Occipital lobe (tissue), 2 donors: ENCODE measurements around the gene ITGB1. TPM values are rescaled to one million over a fixed set of nuclear protein-coding genes. Genes with fewer than 3 reads are reported as not detected.

Experiments
- DNase-seq: peaks from one replicate; lab custom pipeline; 2025; lab: John Stamatoyannopoulos, UW
- total RNA-seq: library from RNA; depleted of rRNA; stranded (reverse); fragments of >200 nt; gene quantifications from one replicate; pipeline ENCODE4 v1.2.3, GENCODE V29; 2014

Gene ITGB1
- total RNA-seq, 1 donor from 2014 or later = 102 TPM

DNA sequence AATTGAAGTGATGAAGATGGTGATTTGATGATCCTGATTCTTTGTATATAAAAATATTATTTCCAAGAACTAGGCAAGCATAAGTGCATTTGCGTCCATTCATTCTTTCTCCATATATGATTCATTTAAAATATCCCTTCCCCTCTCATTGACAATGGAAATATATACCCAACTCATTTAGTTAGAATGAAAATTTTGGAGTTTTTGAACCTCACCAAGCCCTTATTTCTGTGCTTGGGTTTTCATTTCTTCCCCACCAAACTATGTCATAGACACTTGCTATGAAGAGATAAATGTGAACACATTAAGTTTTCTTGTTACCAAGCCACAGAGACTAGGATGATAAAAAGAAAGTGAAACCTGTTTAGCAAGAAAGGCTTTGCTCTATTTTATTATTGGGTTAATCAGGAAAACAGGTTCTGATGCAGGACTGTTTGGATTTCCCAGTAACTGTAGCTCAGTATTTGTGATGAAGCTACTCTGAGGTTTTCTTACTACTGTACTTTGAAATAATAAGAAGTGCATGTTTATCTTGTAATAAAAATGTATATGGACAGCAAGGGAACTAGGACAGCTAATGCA, 68.3 kb downstream of the ITGB1 start:
- DNase-seq = no peak

DNA sequence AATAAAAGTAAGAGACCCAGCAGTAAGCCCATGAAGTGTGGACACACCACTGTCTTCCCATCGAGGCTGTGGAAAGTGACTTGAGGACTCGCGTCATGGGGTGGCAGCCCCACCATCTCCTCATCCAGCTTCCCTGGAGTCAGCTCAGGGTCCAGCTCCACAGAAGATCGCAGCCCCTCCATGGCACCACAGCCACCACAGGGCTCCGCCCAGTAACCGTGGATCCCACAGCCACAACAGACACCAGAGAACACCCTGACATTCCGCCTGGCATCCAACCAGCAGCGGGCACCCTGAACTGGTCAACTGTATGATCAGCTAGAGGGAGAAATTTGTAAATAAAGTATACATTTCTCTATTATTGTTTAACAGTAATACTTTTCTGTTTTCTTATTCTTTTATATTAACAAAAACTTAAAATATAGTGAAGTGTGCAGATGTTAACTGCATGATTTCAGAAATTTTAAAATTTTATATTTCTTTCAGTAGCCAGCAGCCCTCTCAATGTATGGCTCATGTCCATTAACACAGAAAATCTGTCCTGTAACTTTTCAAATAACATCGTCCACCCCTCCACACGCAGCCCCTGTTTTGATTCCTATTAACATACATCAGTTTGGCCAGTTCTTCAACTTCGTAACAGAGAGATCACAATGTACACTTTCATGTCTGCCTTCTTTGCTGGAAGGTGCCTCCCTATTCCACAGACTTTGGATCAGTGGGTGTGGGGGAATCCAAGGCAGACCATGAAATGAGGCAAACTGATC, 69.7 kb downstream of the ITGB1 start:
- DNase-seq = no peak

DNA sequence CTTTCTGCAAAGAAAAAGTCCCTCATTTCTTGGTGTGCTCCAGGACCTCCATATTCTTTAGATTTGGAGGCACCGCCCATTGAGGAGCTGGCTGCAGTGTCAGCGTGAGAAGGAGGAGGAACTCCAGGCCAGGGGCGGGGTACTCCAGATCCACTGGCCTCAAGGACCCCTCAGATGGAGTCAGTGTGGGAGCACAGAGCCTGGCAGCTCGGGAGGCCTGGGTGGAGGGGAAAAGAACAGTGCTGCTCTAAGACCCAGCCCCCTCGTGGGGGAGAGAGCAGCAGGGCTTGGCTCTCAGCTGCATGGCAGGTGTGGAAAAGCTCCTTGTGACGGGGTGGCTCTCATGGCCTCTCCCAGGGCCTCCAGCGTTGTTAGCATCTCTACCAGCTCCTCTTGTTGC, 70.5 kb downstream of the ITGB1 start:
- DNase-seq = no peak

DNA sequence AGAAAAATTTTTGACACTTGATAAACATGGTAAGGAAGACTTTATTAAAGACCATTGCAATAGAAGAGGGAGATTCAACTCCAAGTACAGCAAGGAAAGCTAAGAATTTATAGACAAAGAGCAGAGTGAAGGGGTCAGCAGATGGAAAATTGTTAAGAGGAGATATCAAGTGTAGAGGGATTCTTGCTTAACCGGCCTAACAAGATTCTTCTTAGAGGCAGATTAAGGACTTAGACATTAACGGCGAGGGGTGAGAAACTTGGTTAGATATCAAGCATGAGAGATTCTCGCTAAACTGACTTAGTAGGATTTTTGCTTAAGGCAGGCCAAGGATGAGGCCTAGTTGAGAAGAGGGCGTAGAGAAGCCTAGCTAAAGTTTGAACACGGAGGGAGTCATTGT, 76.0 kb downstream of the ITGB1 start:
- DNase-seq = no peak

DNA sequence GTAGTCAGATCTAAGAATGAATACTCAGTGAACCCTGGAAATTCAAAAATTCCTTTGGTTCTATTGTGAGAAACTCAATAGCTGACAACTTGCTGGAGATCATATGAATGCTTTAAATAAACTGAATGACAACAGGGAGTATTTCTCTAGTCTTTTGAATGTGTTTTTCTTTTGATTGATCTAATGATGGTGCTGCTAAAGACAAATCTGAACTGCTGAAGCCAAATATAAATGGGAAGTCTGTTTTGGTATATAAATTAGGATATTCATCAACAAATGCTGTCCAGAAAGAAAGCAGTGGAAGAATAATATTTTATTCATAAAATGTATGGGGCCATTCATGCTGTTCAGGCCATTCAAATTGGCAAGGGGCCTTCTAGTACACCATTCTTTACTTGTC, 79.4 kb downstream of the ITGB1 start:
- DNase-seq = no peak

DNA sequence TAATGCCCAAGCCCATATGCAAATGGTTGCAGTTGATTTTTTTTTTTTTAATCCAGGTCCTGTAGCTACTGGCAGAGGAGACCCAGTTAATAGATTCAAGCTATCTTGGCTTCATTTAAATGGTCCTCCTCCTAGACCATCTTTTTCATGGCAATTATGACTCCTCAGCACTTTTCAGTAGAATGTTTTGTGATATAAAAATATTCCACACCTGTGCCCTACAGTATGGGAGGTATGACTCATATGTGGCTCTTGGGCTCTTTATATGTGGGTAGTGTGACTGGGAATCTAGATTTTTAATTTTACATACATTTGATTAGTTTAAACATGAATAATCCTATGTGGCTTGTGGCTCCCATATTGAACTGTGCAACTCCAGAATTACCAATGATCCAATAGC, 80.1 kb downstream of the ITGB1 start:
- no peak for DNase-seq

DNA sequence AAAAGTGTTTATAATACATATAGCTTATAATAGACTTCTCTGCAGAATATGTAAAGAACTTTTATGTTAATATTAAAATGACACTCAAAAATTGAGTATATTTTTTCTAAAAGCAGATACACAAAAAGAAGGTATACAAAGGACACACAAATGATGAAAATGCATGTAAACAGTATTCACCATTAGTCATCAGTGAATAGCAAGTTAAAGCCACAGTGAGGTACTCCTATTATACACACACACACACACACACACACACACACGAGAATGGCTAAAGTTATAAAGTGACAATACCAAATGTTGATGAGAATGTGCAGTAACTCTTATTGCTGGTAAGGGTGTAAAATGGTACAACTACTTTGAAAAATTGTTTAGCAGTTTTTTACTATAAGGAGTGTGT, 92.9 kb downstream of the ITGB1 start:
- no peak for DNase-seq

DNA sequence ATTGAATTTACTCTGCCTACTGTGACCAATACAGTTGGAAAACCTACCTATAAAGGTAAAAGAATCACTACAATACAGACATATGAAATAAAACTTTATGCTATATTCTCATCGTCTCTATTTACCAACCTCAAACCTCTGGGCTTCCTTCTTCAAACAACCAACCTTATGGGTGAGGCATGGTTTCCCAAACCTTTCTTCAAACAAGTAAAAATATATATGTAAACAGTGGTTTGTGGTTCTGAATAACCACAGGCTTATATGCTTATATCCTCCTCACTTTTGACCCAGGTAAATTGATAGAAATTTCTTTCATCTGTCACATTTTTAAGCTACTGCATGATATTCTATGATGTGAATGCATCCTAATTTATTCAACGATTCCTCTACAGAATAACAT, 103.6 kb downstream of the ITGB1 start:
- DNase-seq = no peak

DNA sequence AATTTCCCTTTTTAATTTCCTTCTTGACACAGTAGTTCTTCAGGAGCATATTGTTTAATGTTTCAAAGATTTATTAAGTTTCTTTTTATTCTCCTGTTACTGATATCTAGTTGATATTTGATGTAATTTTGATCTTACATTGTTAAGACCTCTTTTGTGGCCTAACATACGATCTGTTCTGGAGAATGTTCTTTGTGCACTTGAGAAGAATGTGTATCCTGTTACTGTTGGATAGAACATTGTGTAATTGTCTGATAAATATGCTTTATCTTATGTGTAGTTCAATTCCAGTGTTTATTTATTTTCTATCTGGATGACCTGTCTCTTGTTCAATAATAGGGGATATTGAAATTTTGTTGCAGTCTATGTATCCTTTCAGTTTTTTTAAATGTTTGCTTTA, 106.7 kb downstream of the ITGB1 start:
- no peak for DNase-seq
